AG04450 (cell line): ENCODE results near the gene ATG4C. TPM values are rescaled to one million over a fixed set of nuclear protein-coding genes. Genes with fewer than 3 reads are reported as not detected.
"Not testable (repeated sequence)": the region's sequence is repeated elsewhere in the genome, so short reads cannot be mapped to it uniquely, and the experiment has no call there.

ENCODE experiments used
- CTCF ChIA-PET: fragments of 300-600, 350-600 bp; formaldehyde crosslinking; extraction: SDS; loops from one replicate; lab custom pipeline; 2022; ENCODE audit warnings: antibody characterized with exemption, inconsistent platforms; lab: Charles Lee
- POLR2A ChIA-PET: fragments of 350-600 bp; formaldehyde crosslinking; extraction: SDS; loops from one replicate; lab custom pipeline; 2021; ENCODE audit warnings: antibody characterized with exemption, inconsistent platforms; lab: Yijun Ruan, JAX
- DNase-seq: peaks from one replicate; pipeline ENCODE4 v3.0.0-alpha.2; 2011; ENCODE audit warnings: low read depth, low spot score
- H3K27ac ChIP-seq: one replicate; pipeline ENCODE4 v1.5.1; 2012; ENCODE audit warnings: low read depth, low read length, control low read depth
- H3K27me3 ChIP-seq: one replicate; pipeline ENCODE4 v1.6.0; 2012; ENCODE audit warnings: low read length; ENCODE audit not compliant: control insufficient read depth, insufficient read depth
- H3K4me3 ChIP-seq: 2 replicates; pipeline ENCODE4 v1.5.1; 2011; ENCODE audit warnings: mild to moderate bottlenecking, low read depth, low read length, control low read depth
- H3K9me3 ChIP-seq: 2 replicates; pipeline ENCODE4 v1.5.1; 2012; ENCODE audit warnings: low read length; ENCODE audit not compliant: control insufficient read depth, insufficient read depth
- polyA plus RNA-seq: library from polyadenylated mRNA; depleted of rRNA; stranded (reverse); fragments of >200 nt; gene quantifications from 2 replicates; pipeline ENCODE4 v1.2.3, GENCODE V29; 2011
- TF ChIP-seq, protein P1 (sequence below): IDR thresholded peaks from 2 replicates; pipeline ENCODE4 v1.5.1; 2011; ENCODE audit warnings: low read depth, low read length, control low read depth, inconsistent platforms

Gene ATG4C
- polyA plus RNA-seq, 1 experiment: 12.0 TPM

DNA sequence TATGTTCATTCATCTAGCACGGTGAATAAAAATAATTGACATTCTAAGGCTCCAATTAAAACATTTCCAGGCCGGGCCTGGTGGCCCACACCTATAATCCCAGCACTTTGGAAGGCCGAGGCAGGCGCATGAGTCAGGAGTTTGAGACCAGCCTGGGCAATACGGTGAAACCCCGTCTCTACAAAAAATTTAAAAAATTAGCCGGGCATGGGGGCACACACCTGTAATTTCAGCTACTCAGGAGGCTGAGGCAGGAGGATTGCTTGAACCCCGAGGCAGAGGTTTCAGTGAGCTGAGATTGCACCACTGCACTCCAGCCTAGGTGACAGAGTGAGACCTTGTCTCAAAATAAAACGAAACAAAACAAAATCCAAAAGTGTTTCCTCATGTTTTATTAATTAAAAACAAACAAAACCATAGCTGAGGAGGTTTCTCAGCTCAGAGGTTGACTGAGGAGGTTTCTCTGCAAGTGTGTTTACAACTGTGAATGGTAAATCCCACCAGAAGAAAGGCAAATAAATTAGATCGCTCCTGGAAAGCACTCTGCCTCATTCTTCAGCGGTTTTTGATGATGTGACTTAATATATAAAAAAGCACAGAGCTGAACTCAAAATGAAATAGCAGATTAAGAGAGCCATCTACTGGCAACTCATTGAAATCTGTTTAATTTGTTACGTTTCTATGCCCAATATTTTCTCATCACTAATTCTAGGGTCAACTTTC, 37.7 kb upstream of the ATG4C start:
- TF ChIP-seq, protein P1, sequence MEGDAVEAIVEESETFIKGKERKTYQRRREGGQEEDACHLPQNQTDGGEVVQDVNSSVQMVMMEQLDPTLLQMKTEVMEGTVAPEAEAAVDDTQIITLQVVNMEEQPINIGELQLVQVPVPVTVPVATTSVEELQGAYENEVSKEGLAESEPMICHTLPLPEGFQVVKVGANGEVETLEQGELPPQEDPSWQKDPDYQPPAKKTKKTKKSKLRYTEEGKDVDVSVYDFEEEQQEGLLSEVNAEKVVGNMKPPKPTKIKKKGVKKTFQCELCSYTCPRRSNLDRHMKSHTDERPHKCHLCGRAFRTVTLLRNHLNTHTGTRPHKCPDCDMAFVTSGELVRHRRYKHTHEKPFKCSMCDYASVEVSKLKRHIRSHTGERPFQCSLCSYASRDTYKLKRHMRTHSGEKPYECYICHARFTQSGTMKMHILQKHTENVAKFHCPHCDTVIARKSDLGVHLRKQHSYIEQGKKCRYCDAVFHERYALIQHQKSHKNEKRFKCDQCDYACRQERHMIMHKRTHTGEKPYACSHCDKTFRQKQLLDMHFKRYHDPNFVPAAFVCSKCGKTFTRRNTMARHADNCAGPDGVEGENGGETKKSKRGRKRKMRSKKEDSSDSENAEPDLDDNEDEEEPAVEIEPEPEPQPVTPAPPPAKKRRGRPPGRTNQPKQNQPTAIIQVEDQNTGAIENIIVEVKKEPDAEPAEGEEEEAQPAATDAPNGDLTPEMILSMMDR: peak; percentile 65
- H3K9me3 ChIP-seq: peaks cover 2% of the 10 kb centered on the region; the same call in 1 of the 2 replicates
- no peaks in the 10 kb centered on the region for H3K27me3 ChIP-seq
- POLR2A ChIA-PET: interaction anchor here (0.8 kb wide), 1 partner anchor 215 kb away, joined by 3 read pairs; no protein-coding TSS in a partner anchor
- H3K4me3 ChIP-seq: peak overlapping the region; percentile 1; the same call in 1 of the 2 replicates
- CTCF ChIA-PET: interaction anchor here (0.6 to 4.7 kb wide), 57 partner anchors 9 to 571 kb away, joined by 3 to 166 read pairs (median 4); partner anchors contain the start of gene DOCK7
- DNase-seq: no peak
- H3K27ac ChIP-seq: no peak overlapping the region

DNA sequence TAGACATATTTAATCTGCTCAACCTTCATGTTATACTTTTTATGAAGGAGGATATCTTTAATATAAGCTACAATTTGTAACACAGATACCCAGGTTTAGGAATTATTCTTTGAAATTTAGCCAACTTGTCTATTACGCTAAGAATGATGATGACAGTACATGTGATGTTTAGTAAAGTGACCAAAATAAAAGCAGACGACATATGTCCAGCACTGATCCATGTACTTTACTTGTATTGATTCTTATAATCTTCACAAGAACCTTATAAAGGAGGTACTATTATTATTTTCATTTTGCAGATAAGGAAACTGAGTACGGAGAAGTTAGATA, 37.2 kb upstream of the ATG4C start:
- H3K9me3 ChIP-seq: peaks cover 2% of the 10 kb centered on the region; the same call in 1 of the 2 replicates
- ChIA-PET POLR2A (interaction anchor here (0.8 kb wide), 1 partner anchor 216 kb away, joined by 3 read pairs; no protein-coding TSS in a partner anchor), CTCF (interaction anchor here (0.6 to 4.7 kb wide), 44 partner anchors 9 to 571 kb away, joined by 3 to 166 read pairs (median 5); partner anchors contain the start of gene DOCK7)
- TF ChIP-seq, protein P1: no peak
- H3K4me3 ChIP-seq: no peak overlapping the region
- no peak overlapping the region for H3K27ac ChIP-seq
- H3K27me3 ChIP-seq: no peaks in the 10 kb centered on the region
- no peak for DNase-seq

DNA sequence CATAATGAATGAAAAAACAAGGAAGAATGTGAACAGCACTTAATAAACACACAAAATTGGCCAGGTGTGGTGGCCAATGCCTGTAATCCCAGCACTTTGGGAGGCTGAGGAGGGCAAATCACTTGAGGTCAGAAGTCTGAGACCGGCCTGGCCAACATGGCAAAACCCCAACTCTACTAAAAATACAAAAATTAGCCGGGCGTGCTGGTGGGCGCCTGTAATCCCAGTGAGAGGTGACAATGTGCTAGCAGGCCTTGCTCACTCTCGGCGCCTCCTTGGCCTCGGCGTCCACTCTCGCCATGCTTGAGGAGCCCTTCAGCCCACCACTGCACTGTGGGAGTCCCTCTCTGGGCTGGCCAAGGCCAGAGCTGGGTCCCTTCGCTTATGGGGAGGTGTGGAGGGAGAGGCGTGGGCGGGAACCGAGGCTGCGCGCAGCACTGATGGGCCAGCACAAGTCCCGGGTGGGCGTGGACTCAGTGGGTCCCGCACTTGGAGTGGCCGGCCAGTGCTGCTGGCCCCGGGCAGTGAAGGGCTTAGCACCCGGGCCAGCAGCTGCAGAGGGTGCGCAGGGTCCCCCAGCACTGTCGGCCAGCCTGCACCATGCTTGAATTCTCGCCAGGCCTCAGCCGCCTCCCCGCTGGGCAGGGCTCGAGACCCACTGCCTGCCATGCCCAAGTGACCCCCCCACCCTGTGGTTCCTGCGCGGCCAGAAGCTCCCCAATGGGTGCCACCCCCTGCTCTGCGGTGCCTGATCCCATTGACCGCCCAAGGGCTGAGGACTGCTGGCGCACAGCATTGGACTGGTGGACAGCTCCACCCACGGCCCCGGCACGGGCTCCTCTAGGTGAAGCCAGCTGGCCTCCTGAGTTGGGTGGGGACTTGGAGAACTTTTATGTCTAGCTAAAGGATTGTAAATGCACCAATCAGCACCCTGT, 30.6 kb upstream of the ATG4C start:
- CTCF ChIA-PET: interaction anchor here (1.3 to 2.1 kb wide), 2 partner anchors 223 to 245 kb away, joined by 3 to 6 read pairs; no protein-coding TSS in a partner anchor
- TF ChIP-seq, protein P1: no peak
- Histone ChIP-seq H3K27ac (no peak overlapping the region), H3K9me3 (peaks cover 10% of the 10 kb centered on the region), H3K4me3 (no peak overlapping the region), H3K27me3 (no peaks in the 10 kb centered on the region)
- POLR2A ChIA-PET: no interaction called here
- DNase-seq: no peak

DNA sequence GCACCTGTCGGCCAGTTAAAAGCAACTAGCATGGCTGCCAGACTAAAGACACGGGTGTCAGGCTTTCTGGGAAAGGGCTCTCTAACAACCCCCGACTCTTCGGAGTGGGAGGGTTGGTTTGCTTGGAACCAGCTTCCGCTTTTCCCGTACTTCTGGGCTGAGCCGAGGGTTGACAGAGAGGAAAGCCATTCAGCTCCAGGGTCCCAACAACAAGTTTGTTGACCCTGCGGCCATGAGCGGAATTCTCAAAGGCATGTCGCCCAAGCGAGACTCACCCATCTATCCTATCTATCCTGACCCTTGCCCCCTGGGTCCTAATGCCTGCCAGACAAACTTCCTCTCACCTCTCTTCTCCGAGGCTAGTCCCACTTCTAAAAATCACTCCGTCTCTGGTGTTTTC, 29.0 kb upstream of the ATG4C start:
- DNase-seq, H3K4me3 ChIP-seq, H3K27ac ChIP-seq, H3K27me3 ChIP-seq, POLR2A ChIA-PET, H3K9me3 ChIP-seq: not testable (repeated sequence)
- CTCF ChIA-PET: interaction anchor here (1.3 to 2.1 kb wide), 2 partner anchors 225 to 247 kb away, joined by 3 to 6 read pairs; no protein-coding TSS in a partner anchor

DNA sequence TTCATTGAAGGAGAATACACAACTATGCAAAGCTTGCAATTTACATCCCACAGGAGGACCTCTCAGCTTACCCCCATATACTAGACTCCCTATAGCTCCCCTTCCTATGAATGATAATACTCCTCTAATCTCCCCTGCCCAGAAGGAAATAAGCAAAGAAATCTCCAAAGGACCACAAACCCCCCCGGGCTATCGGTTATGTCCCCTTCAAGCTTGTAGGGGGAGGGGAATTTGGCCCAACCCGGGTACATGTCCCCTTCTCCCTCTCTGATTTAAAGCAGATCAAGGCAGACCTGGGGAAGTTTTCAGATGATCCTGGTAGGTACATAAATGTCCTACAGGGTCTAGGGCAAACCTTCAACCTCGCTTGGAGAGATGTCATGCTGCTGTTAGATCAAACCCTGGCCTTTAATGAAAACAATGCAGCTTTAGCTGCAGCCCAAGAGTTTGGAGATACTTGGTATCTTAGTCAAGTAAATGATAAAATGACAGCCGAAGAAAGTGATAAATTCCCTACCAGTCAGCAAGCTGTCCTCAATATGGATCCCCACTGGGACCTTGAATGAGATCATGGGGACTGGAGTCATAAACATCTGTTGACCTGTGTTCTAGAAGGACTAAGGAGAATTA, 27.6 kb upstream of the ATG4C start:
- DNase-seq, POLR2A ChIA-PET, H3K4me3 ChIP-seq, H3K27me3 ChIP-seq, H3K27ac ChIP-seq: not testable (repeated sequence)
- peaks cover 11% of the 10 kb centered on the region for H3K9me3 ChIP-seq
- CTCF ChIA-PET: interaction anchor here (1.2 to 1.5 kb wide), 2 partner anchors 10 to 229 kb away, joined by 4 to 9 read pairs; no protein-coding TSS in a partner anchor

DNA sequence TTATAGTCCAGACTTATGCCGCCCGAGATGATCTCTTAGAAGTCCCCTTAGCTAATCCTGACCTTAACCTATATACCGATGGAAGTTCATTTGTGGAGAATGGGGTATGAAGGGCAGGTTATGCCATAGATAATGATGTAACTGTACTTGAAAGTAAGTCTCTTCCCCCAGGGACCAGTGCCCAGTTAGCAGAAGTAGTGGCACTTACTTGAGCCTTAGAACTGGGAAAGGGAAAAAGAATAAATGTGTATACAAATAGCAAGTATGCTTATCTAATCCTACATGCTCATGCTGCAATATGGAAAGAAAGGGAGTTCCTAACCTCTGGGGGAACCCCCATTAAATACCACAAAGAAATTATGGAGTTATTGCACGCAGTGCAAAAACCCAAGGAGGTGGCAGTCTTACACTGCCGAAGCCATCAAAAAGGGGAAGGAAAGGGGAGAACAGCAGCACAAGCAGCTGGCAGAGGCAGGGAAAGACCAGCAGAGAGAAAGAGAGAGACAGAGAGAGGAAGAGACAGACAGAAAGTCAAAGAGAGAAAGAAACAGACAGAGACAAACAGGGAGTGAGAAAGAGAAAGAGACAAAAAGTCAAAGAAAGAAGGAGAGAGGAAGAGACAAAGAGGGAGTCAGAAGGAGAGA, 24.6 kb upstream of the ATG4C start:
- CTCF ChIA-PET, H3K27me3 ChIP-seq, H3K4me3 ChIP-seq, H3K27ac ChIP-seq, H3K9me3 ChIP-seq, POLR2A ChIA-PET, DNase-seq: not testable (repeated sequence)

DNA sequence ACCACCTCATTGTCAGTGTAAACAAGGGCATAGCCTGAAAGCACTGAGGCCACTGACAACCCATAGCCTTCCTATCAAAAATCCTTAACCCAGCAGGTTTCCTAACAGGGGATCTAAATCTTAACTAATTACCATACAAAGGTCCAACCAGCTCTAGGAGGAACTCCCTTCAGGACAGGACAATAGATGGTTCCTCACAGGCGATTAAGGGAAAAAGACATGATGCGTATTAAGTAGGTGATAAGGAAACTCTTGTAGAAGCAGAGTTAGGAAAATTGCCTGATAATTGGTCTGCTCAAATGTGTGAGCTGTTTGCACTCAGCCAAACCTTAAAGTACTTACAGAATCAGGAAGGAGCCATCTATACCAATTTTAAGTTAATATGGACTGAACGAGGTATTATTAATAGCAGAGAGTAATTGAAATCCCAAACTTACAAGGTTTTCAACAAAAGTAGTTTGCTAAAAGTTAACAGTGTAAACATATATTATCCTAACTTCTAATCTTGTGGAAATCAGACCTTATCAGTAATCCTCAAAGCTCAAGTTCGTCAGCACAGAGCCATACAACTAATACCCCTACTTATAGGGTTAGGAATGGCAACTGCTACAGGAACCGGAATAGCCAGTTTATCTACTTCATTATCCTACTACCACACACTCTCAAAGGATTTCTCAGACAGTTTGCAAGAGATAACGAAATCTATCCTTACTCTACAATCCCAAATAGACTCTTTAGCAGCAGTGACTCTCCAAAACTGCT, 23.7 kb upstream of the ATG4C start:
- DNase-seq, CTCF ChIA-PET, H3K27me3 ChIP-seq, H3K27ac ChIP-seq, H3K4me3 ChIP-seq, POLR2A ChIA-PET, H3K9me3 ChIP-seq: not testable (repeated sequence)
